ENCODE results near the gene SYT7. TPM values are rescaled to one million over a fixed set of nuclear protein-coding genes. Genes with fewer than 3 reads are reported as not detected.

Gene SYT7
- total and polyA plus RNA-seq, 10 of the 15 experiments (the other 5 are each of a cell fraction or from before 2014, with no cell fraction given) = not detected

GRCh38 chr11:61474013-61474643 is 106.7 kb downstream of the SYT7 start:
- H3K27ac ChIP-seq (ENCODE audit: control insufficient read depth, insufficient read depth) = no peak overlapping the region
- no peak for TF ChIP-seq WRNIP1 (IDR thresholded peaks at IDR 0.05; ENCODE audit: borderline replicate concordance, low read depth, low read length)
- TF ChIP-seq HDAC6 (IDR thresholded peaks at IDR 0.05; ENCODE audit: unreplicated experiment) = no peak
- TF ChIP-seq ATF7 (IDR thresholded peaks at IDR 0.05; ENCODE audit: low read depth) = no peak
- no peak for TF ChIP-seq SMAD1 (IDR thresholded peaks at IDR 0.05; ENCODE audit: low read depth, partially characterized antibody)
- no peak for TF ChIP-seq KAT2A (conservative IDR thresholded peaks at IDR 0.05; ENCODE audit: control insufficient read depth, low read depth, low read length)
- no peak for TF ChIP-seq E2F4 (IDR thresholded peaks at IDR 0.05; ENCODE audit: low read depth, low read length)
- no peak for TF ChIP-seq EGR1 (IDR thresholded peaks at IDR 0.05; ENCODE audit: borderline replicate concordance in 1 of 2, low read depth in 2 of 2, low read length in 2 of 2)
- TF ChIP-seq JUNB (IDR thresholded peaks at IDR 0.05) = no peak
- TF ChIP-seq MYB (IDR thresholded peaks at IDR 0.05; ENCODE audit: borderline replicate concordance, low read depth, low read length) = no peak
- no peak for TF ChIP-seq CHD1 (IDR thresholded peaks at IDR 0.05; ENCODE audit: low read depth, low read length)
- no peak for TF ChIP-seq ZBED1 (IDR thresholded peaks at IDR 0.05; ENCODE audit: borderline replicate concordance)
- TF ChIP-seq MYC (IDR thresholded peaks at IDR 0.05; ENCODE audit: insufficient read depth, insufficient read length, insufficient replicate concordance, low read length, severe bottlenecking) = no peak
- TF ChIP-seq BCL11A (IDR thresholded peaks at IDR 0.05; ENCODE audit: low read depth, low read length) = no peak
- TF ChIP-seq CBFB (IDR thresholded peaks at IDR 0.05; ENCODE audit: low read depth) = no peak
- TF ChIP-seq TBL1XR1 (IDR thresholded peaks at IDR 0.05; ENCODE audit: low read depth, low read length) = no peak
- ChIA-PET POLR2A (no interaction called here), SMC1A (ENCODE audit: uncharacterized antibody, unreplicated experiment) (interaction anchor here (2.5 kb wide), 1 partner anchor 43 kb away, joined by 10 read pairs; no protein-coding TSS in a partner anchor), RAD21 (ENCODE audit: unreplicated experiment) (no interaction called here), CTCF (interaction anchor here (1.0 to 6.6 kb wide), 4 partner anchors 13 to 44 kb away, joined by 4 to 67 read pairs (median 11); no protein-coding TSS in a partner anchor)
- H4K20me1 ChIP-seq (ENCODE audit: control insufficient read depth, insufficient read depth) = peaks cover 3% of the 10 kb centered on the region; the same call in 1 of the 2 replicates
- DNase-seq (ENCODE audit: low read depth, low spot score) = no peak
- no peak overlapping the region for H2AFZ ChIP-seq (ENCODE audit: control insufficient read depth, low read depth, low read length)
- no peaks in the 10 kb centered on the region; a peak in 1 of 4 replicates for H3K36me3 ChIP-seq (ENCODE audit: control insufficient read depth in 2 of 2, insufficient read depth in 2 of 2, low read length in 1 of 2)
- no peak for ATAC-seq
- intact Hi-C loops (cut with micrococcal nuclease; ENCODE audit: unreplicated experiment) (loop anchor here (10.0 kb wide), 1 partner anchor 261 kb away; no protein-coding TSS in a partner anchor), in situ Hi-C loops (cut with MboI) (no loop called here)
- no peaks in the 10 kb centered on the region for H3K27me3 ChIP-seq (replicated peaks in 1 of 2; ENCODE audit: control insufficient read depth in 2 of 2, insufficient read depth in 2 of 2, low read length in 1 of 2)
- H3K79me2 ChIP-seq (ENCODE audit: control insufficient read depth, insufficient read depth, low read length) = no peaks in the 10 kb centered on the region
- H3K9ac ChIP-seq (ENCODE audit: control insufficient read depth, insufficient read depth, low read length) = no peak overlapping the region
- BruUV-seq (replicated peaks) = no TSS peak
- WGBS (ENCODE audit: insufficient coverage, insufficient replicate concordance, low lambda C conversion rate, missing lambda C conversion rate) = 90% methylated on average over 6 of the region's 6 CpGs
- H3K4me3 ChIP-seq = no peak overlapping the region
- H3K9me3 ChIP-seq (replicated peaks; ENCODE audit: control insufficient read depth, insufficient read depth, low read length) = no peaks in the 10 kb centered on the region
- no peak overlapping the region for H3K4me2 ChIP-seq (ENCODE audit: control insufficient read depth, insufficient read depth)
- H3K4me1 ChIP-seq (ENCODE audit: control insufficient read depth, insufficient read depth, low read length) = no peaks in the 10 kb centered on the region
- no peak for FAIRE-seq

Measured in GM12878 (cell line).